GM18517 (cell line): ENCODE data around the gene SLC35F1.
"Not testable (repeated sequence)": the region's sequence is repeated elsewhere in the genome, so short reads cannot be mapped to it uniquely, and the experiment has no call there.

Experiments used
- ATAC-seq: cut with Tn5 transposase; IDR thresholded peaks from one replicate; pipeline ENCODE4 v1.9.1; 2021; ENCODE audit warnings: mild to moderate bottlenecking, moderate library complexity; ENCODE audit not compliant: unreplicated experiment

SLC35F1 gene

GRCh38 chr6:117906958-117907600 is at the start of gene SLC35F1:
Gene SLC35F1 (plus strand): TSS chr6:117907264.
- peak; percentile 48 for ATAC-seq

GRCh38 chr6:117858601-117859000 is 48.5 kb upstream of the SLC35F1 start:
- ATAC-seq: not testable (repeated sequence)

GRCh38 chr6:117861545-117861944 is 45.5 kb upstream of the SLC35F1 start:
- no peak for ATAC-seq

GRCh38 chr6:117866561-117866960 is 40.5 kb upstream of the SLC35F1 start:
- ATAC-seq: no peak

- ATAC-seq: peak; percentile 85
Observed at GRCh38 chr6:117870486-117871242, 36.4 kb upstream of the SLC35F1 start.

- ATAC-seq: no peak
Observed at GRCh38 chr6:117880824-117881223, 26.2 kb upstream of the SLC35F1 start.

GRCh38 chr6:117890172-117890571 is 16.9 kb upstream of the SLC35F1 start:
- ATAC-seq: no peak

GRCh38 chr6:117906507-117906957 is 532 bp upstream of the SLC35F1 start:
- peak; percentile 58 for ATAC-seq

- peak; percentile 15 for ATAC-seq
Observed at GRCh38 chr6:117907601-117908245, 659 bp downstream of the SLC35F1 start.

- ATAC-seq: no peak
Observed at GRCh38 chr6:117908246-117909068, 1.4 kb downstream of the SLC35F1 start.

GRCh38 chr6:117909638-117910037 is 2.6 kb downstream of the SLC35F1 start:
- ATAC-seq: no peak

- ATAC-seq: no peak
Observed at GRCh38 chr6:117910549-117910948, 3.5 kb downstream of the SLC35F1 start.

GRCh38 chr6:117911150-117911549 is 4.1 kb downstream of the SLC35F1 start:
- no peak for ATAC-seq

GRCh38 chr6:117911660-117912059 is 4.6 kb downstream of the SLC35F1 start:
- no peak for ATAC-seq

GRCh38 chr6:117915846-117916245 is 8.8 kb downstream of the SLC35F1 start:
- ATAC-seq: no peak

GRCh38 chr6:117916483-117916882 is 9.4 kb downstream of the SLC35F1 start:
- no peak for ATAC-seq

- no peak for ATAC-seq
Observed at GRCh38 chr6:117917176-117917575, 10.1 kb downstream of the SLC35F1 start.

GRCh38 chr6:117918454-117918853 is 11.4 kb downstream of the SLC35F1 start:
- no peak for ATAC-seq

GRCh38 chr6:117919275-117919674 is 12.2 kb downstream of the SLC35F1 start:
- no peak for ATAC-seq

- no peak for ATAC-seq
Observed at GRCh38 chr6:117919775-117920729, 13.0 kb downstream of the SLC35F1 start.
